HFFc6 (cell line): ENCODE data around the gene TIMM9. TPM values are rescaled to one million over a fixed set of nuclear protein-coding genes. Genes with fewer than 3 reads are reported as not detected.
"Not testable (repeated sequence)": the region's sequence is repeated elsewhere in the genome, so short reads cannot be mapped to it uniquely, and the experiment has no call there.

ENCODE experiments used
- DNase-seq: peaks from one replicate; pipeline ENCODE4 v3.0.0-alpha.2; 2018
- H3K27ac Mint-ChIP-seq: 2 replicates; pipeline ENCODE4 v1.8.0; 2020; ENCODE audit warnings: mild to moderate bottlenecking, mixed read lengths
- H3K27me3 Mint-ChIP-seq: 2 replicates; pipeline ENCODE4 v1.8.0; 2021; ENCODE audit warnings: mild to moderate bottlenecking, moderate library complexity, mixed read lengths; ENCODE audit not compliant: insufficient read depth
- H3K36me3 Mint-ChIP-seq: 2 replicates; pipeline ENCODE4 v1.8.0; 2021; ENCODE audit warnings: low read depth, mixed read lengths
- H3K4me1 Mint-ChIP-seq: 2 replicates; pipeline ENCODE4 v1.8.0; 2020; ENCODE audit warnings: low read depth, mixed read lengths
- H3K4me3 Mint-ChIP-seq: 2 replicates; pipeline ENCODE4 v1.8.0; 2020; ENCODE audit warnings: mild to moderate bottlenecking, moderate library complexity, mixed read lengths
- H3K9me3 Mint-ChIP-seq: 2 replicates; pipeline ENCODE4 v1.8.0; 2020; ENCODE audit warnings: mild to moderate bottlenecking, mixed read lengths
- total RNA-seq, 6 experiments: library from RNA; stranded (reverse); fragmentation: NEBNext Ultra II Directional; extraction: Animal tissue kit (Norgen Biotek cat#: 25700); gene quantifications; 2 replicates in 1 of 6; 3 replicates in 5 of 6; pipeline ENCODE4 v1.2.3, GENCODE V29; 2021
- TF ChIP-seq, protein P1 (sequence below): fragments of 200-600 bp; sonication (generic); IDR thresholded peaks from 2 replicates; pipeline ENCODE4 v1.5.0; 2021; ENCODE audit warnings: antibody characterized with exemption, mild to moderate bottlenecking

Gene TIMM9
- total RNA-seq, 6 experiments from 2014 or later, result 34.2 to 41.8 (median 39.2) TPM

GRCh38 chr14:58444627-58445026 is 17.3 kb upstream of the TIMM9 start:
- Mint-ChIP-seq H3K4me1 (no peaks in the 10 kb centered on the region), H3K4me3 (no peak overlapping the region), H3K36me3 (peaks cover under 1% of the 10 kb centered on the region), H3K27me3 (no peaks in the 10 kb centered on the region), H3K9me3 (no peaks in the 10 kb centered on the region), H3K27ac (no peak overlapping the region)
- DNase-seq, result no peak
- TF ChIP-seq, protein P1, sequence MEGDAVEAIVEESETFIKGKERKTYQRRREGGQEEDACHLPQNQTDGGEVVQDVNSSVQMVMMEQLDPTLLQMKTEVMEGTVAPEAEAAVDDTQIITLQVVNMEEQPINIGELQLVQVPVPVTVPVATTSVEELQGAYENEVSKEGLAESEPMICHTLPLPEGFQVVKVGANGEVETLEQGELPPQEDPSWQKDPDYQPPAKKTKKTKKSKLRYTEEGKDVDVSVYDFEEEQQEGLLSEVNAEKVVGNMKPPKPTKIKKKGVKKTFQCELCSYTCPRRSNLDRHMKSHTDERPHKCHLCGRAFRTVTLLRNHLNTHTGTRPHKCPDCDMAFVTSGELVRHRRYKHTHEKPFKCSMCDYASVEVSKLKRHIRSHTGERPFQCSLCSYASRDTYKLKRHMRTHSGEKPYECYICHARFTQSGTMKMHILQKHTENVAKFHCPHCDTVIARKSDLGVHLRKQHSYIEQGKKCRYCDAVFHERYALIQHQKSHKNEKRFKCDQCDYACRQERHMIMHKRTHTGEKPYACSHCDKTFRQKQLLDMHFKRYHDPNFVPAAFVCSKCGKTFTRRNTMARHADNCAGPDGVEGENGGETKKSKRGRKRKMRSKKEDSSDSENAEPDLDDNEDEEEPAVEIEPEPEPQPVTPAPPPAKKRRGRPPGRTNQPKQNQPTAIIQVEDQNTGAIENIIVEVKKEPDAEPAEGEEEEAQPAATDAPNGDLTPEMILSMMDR, result no peak

DNA sequence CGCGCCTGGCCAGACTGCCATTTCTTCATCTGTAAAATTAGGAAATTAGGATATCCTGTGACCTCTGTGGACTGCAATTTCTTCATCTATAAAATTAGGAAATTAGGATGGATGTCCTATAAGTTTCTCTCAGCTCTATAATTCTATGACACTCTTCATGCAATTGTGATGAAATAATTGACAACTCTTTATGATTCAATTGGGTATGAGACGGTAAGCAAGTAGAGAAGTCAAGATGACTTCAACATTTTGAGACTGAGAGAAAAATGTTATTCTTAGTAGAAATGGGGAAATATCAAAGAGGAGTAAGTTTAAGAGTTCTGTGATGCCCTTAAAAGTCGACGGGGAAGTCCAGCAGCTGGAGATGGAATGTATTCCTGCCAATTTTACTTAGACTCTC is 12.1 kb upstream of the TIMM9 start:
- H3K27me3 Mint-ChIP-seq, result no peaks in the 10 kb centered on the region
- peaks cover 23% of the 10 kb centered on the region for H3K36me3 Mint-ChIP-seq
- H3K9me3 Mint-ChIP-seq, result no peaks in the 10 kb centered on the region
- DNase-seq, result no peak
- H3K4me3 Mint-ChIP-seq, result no peak overlapping the region
- TF ChIP-seq, protein P1, result no peak
- H3K27ac Mint-ChIP-seq, result no peak overlapping the region
- no peaks in the 10 kb centered on the region; the same call in 1 of the 2 replicates for H3K4me1 Mint-ChIP-seq

GRCh38 chr14:58430156-58430555 is 2.8 kb upstream of the TIMM9 start:
- Mint-ChIP-seq H3K4me3 (peak overlapping the region; percentile 94), H3K36me3 (peaks cover 13% of the 10 kb centered on the region; the same call in 1 of the 2 replicates), H3K4me1 (peaks cover 26% of the 10 kb centered on the region), H3K27me3 (no peaks in the 10 kb centered on the region), H3K9me3 (no peaks in the 10 kb centered on the region), H3K27ac (peak overlapping the region; percentile 70)
- TF ChIP-seq, protein P1, result no peak
- DNase-seq, result peak; percentile 78

- TF ChIP-seq, protein P1, result no peak
- peak; percentile 54 for DNase-seq
- Mint-ChIP-seq H3K9me3 (no peaks in the 10 kb centered on the region), H3K4me3 (peak overlapping the region; percentile 94), H3K27me3 (no peaks in the 10 kb centered on the region), H3K4me1 (peaks cover 31% of the 10 kb centered on the region), H3K27ac (peak overlapping the region; percentile 99), H3K36me3 (peaks cover 18% of the 10 kb centered on the region; the same call in 1 of the 2 replicates)
These were observed 870 bp upstream of the TIMM9 start for GRCh38 chr14:58428118-58428683.

- DNase-seq, result peak; percentile 37
- H3K9me3 Mint-ChIP-seq, result no peaks in the 10 kb centered on the region
- peaks cover 31% of the 10 kb centered on the region for H3K4me1 Mint-ChIP-seq
- peak overlapping the region; percentile 94 for H3K4me3 Mint-ChIP-seq
- H3K27ac Mint-ChIP-seq, result peak overlapping the region; percentile 99
- peaks cover 18% of the 10 kb centered on the region; the same call in 1 of the 2 replicates for H3K36me3 Mint-ChIP-seq
- TF ChIP-seq, protein P1, result no peak
- H3K27me3 Mint-ChIP-seq, result no peaks in the 10 kb centered on the region
These were observed 556 bp downstream of the TIMM9 start for GRCh38 chr14:58426670-58427280.

GRCh38 chr14:58416934-58417333 is 10.4 kb downstream of the TIMM9 start:
- H3K36me3 Mint-ChIP-seq, result peaks cover 28% of the 10 kb centered on the region
- H3K27ac Mint-ChIP-seq, DNase-seq, H3K9me3 Mint-ChIP-seq, H3K4me3 Mint-ChIP-seq, H3K27me3 Mint-ChIP-seq, H3K4me1 Mint-ChIP-seq: not testable (repeated sequence)
